Epithelial cell of esophagus (primary cell): ENCODE results near the gene CORIN.
"Not testable (repeated sequence)": the region's sequence is repeated elsewhere in the genome, so short reads cannot be mapped to it uniquely, and the experiment has no call there.

Source experiments
- DNase-seq: peaks from one replicate; pipeline ENCODE4 v3.0.0; 2010; ENCODE audit warnings: low read depth
- H3K4me3 ChIP-seq: 2 replicates; pipeline ENCODE4 v1.5.1; 2011; ENCODE audit warnings: mild to moderate bottlenecking, low read length, control low read depth
- CTCF ChIP-seq: IDR thresholded peaks from 2 replicates; pipeline ENCODE4 v1.5.1; 2011; ENCODE audit warnings: low read depth, mild to moderate bottlenecking, low read length, control low read depth, inconsistent platforms; ENCODE audit not compliant: insufficient read depth; ENCODE audit errors: missing control alignments

Gene CORIN

GRCh38 chr4:47784222-47784621 lies 53.6 kb downstream of the CORIN start:
- no peak for TF ChIP-seq CTCF
- peak; percentile 10 for DNase-seq

DNA sequence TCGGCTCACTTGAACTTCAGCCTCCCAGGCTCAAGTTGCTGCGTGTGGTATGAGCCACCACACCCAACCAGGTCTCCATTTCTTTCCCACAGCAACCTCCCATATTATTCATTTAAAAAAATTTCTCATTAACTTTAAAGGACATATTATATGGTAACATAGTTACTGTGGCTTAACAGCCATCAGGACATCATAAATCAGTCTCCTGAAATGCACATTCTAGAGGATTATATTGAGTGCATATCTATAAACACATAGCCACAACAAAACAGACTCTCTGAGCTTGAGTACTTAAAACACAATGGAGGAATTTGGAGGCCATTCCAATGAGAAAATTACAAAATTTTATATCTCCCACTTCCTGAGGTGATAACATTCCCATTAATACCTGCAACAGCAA lies 61.5 kb downstream of the CORIN start:
- no peak overlapping the region for H3K4me3 ChIP-seq
- no peak for DNase-seq
- no peak for TF ChIP-seq CTCF

More at GRCh38 chr4:47784222-47784621, 53.6 kb downstream of the CORIN start:
- no peak overlapping the region for H3K4me3 ChIP-seq

DNA sequence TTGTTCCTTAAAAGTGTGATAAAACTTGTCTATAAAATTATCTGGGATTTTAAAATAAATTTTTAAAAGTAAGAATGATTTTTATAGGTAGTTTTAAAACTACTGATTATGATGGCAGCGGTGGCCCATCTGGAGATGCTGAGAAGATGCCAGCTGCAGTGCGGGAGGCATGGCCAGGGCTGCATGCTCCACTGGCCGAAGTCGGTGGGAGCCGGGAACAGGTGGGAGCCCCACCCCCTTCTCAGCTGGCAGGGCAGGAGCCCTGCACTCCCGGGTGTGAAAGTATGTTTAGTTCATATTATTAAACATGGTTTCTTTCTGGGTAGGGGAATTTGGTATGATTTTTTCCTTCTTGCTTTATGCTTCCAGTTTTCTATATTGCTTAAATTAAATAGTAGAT lies 63.8 kb downstream of the CORIN start:
- H3K4me3 ChIP-seq = no peak overlapping the region
- no peak for TF ChIP-seq CTCF
- no peak for DNase-seq

GRCh38 chr4:47771020-47771419 lies 66.8 kb downstream of the CORIN start:
- TF ChIP-seq CTCF = no peak
- no peak for DNase-seq
- no peak overlapping the region for H3K4me3 ChIP-seq

- H3K4me3 ChIP-seq, DNase-seq: not testable (repeated sequence)
Observed at GRCh38 chr4:47767956-47768355, 69.9 kb downstream of the CORIN start.

DNA sequence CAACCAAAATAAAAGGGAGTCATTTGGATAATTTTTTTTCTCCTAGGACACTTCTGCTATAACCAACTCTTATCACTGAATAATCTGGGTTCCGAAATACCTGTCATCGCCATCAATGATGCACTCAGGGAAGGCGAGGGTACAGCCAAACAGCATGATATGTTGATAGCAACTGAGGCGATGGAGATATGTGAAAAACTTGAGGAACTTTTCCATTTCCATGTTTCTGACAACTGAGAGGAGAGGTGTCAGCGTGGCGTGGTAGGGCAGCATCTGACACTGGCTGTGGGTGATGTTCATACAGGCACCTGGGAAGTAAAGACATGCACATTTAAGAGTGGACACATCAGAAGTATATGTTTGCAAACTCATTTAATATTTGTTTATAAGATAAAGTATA lies 74.6 kb downstream of the CORIN start:
- no peak overlapping the region for H3K4me3 ChIP-seq
- no peak for TF ChIP-seq CTCF
- DNase-seq = no peak

DNA sequence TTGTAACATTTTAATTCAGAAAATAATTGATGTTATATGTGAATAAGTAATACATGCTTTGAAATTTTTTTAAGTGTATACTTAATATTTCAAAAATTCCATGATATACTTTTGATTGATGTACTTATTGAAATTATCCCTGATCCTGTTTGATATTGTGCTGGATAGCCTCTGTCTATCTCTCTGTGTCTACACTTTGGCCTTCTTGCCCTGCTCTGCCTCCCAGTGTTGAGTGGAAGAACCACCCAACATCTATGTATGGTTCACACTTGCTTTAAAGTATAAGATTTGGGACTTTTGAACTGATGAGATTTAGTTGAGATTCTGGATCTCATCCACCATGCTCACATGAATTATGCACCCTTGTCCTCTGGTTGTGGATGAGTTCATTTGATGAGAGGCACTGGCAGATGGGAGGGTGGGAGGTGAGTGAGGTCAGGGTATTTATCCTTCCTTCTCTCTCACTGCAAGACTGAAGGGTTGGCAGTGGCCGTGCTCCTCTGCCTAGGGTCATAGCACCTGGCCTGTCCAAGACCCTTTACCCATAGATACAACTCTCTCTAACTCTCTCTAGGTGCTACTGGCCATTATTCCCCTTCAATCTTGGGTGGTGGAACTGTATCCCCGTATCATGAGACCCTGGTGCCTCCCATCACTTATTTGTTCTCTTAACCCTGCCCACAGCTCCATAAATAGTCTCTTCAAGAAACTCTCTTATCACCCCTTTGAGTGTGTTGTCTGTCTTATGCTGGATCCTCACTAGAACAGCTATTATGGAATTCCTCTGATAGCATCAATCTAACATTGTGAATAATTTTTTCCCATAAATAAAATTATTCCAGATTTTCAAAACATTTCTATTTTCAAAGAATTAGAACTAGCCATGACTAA lies 75.2 kb downstream of the CORIN start:
- H3K4me3 ChIP-seq = no peak overlapping the region
- DNase-seq = no peak
- TF ChIP-seq CTCF = no peak

DNA sequence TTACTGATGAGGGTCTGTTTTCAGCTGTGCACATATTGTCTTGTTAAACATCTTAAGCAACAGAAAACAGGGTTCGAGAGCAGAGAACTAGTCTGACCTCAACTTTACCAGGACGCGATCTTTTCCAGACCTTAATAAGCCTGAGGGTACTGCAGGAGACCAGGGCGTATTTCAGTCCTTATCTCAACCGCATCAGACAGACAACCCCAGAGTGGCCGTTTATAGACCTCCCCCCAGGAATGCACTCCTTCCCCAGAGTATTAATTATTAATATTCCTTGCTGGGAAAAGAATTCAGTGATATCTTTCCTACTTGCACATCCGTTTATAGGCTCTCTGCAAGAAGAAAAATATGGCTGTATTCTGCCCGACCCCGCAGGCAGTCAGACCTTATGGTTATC lies 84.6 kb downstream of the CORIN start:
- not testable (repeated sequence) for H3K4me3 ChIP-seq, DNase-seq
